Mammary epithelial cell (primary cell): ENCODE data around the gene MUC5B.

ENCODE experiments used
- CTCF ChIP-seq, 2 donors: IDR thresholded peaks in 1 of 2; conservative IDR thresholded peaks in 1 of 2; 2 replicates each; pipeline ENCODE4 v1.5.1; 2011 to 2012; ENCODE audit warnings: inconsistent platforms in 2 of 2, low read length in 2 of 2, mild to moderate bottlenecking in 2 of 2, control low read depth in 1 of 2, low read depth in 1 of 2; ENCODE audit not compliant: insufficient read depth in 1 of 2; ENCODE audit errors: extremely low read depth in 1 of 2
- EZH2 ChIP-seq: IDR thresholded peaks from 2 replicates; pipeline ENCODE4 v1.6.1; 2012; ENCODE audit warnings: low read length, inconsistent platforms, borderline replicate concordance

- TF ChIP-seq CTCF (conservative IDR thresholded peaks at IDR 0.05 in 1 of 2, IDR thresholded peaks at IDR 0.05 in 1 of 2; ENCODE audit: extremely low read depth in 1 of 2, insufficient read depth in 1 of 2, low read depth in 1 of 2, low read length in 2 of 2) = no peak
- TF ChIP-seq EZH2 = no peak
Observed at GRCh38 chr11:1307998-1308742, 85.3 kb downstream of the MUC5B start.
